NCI-H1092 treated with DMSO at 0.1 percent for 48 hours (cell line): ENCODE results near the gene FXR1.
"Not testable (repeated sequence)": the region's sequence is repeated elsewhere in the genome, so short reads cannot be mapped to it uniquely, and the experiment has no call there.

ENCODE experiments used
- DNase-seq: peaks from one replicate; lab custom pipeline; 2025; lab: John Stamatoyannopoulos, UW

Gene FXR1

GRCh38 chr3:180934638-180935037 is 22.2 kb downstream of the FXR1 start:
- DNase-seq, result no peak

- DNase-seq, result no peak
Observed at GRCh38 chr3:180940826-180941225, 28.4 kb downstream of the FXR1 start.

DNA sequence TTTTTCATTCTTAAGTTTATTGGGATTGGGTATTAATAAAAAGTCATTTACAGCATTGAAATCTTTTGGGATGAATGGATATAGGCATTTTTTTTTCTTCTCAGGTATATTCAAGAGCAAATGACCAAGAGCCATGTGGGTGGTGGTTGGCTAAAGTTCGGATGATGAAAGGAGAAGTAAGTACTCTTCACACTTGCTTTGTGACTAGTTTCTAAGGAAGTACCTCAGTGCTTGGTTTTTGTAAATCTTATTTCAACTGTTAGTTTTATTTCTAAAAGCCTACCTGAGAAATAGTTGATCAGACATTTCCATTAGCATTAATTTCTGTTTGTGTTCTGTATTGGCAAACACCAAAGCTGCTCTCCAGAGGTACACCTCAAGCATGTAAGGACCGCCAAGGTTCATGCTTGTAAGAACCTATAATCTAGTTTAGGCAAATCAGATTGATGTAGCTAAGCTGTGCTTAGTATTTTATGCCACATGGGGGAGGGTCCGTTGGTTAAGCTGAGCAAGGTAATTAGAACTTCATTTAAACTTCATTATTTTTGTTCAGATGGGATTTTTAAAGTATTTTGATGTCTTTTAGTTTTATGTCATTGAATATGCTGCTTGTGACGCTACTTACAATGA is 35.4 kb downstream of the FXR1 start:
- DNase-seq, result no peak

DNA sequence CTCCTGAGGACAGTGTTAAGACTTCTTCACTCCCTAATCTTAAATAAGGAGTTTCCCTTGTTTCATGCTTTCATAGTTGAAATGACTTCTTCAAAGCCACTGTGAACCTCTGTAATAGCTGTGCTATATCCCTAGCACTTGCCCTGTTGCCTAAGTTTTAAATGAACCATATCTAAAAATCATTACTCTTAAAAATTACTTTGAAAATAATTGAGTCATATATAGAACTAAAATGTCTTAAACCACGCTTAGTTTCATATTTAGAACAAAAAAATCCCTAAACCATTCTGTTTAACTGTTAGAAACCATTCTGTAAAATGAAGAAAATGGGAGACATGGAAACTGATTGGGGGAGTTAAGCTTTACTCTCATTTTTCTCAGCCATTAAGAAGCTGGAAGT is 47.2 kb downstream of the FXR1 start:
- no peak for DNase-seq

DNA sequence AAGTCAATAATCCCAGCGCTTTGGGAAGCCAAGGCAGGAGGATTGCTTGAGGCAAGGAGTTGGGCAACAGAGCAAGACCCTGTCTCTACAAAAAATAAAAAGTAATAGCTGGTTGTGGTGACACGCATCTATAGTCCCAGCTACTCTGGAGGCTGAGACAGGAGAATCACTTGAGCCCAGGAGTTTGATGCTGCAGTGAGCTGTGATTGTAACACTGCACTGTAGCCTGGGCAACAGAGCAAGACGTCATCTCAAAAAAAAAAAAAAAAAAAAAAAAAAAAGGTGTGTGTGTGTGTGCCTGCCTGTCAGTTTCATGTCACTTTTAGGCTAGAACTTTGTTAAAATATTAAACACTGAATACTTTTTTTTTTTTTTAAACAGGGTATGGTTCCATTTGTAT is 48.6 kb downstream of the FXR1 start:
- DNase-seq, result no peak

DNA sequence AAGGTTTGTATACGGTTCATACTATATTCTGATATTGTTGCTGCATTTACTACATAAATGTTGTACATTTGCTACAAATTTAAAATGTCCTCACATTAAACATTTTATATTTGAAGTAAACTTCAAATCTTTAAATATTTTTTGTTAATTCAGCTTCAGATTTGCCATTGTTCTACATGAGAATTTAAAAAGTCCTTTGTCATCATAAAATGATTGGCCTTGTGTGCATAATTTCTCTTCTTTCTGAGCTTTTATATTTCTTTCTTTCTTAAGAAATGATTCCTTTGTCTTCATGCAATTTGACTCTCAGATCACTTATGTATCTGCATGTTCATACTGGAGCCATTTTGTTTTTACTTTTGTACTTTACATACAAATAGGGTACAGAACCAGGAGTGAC is 49.1 kb downstream of the FXR1 start:
- no peak for DNase-seq

DNA sequence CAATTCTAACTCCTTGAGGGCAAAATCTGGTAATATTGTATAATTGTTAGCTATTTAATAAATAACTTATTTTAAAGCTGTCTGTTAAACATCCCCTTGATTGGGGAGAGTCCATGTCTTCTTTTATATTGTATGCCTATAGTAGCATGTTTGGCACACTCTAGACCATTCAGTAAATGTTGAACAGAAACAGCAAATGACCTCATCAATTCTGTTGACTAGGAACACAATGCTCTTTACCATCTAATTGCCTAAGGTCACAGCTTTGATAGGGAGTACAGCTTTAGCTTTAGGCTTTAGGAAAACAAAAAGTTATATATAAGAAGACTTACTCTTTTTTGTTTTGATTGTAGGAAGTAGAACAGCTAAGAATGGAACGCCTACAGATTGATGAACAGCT is 50.1 kb downstream of the FXR1 start:
- DNase-seq, result no peak

DNA sequence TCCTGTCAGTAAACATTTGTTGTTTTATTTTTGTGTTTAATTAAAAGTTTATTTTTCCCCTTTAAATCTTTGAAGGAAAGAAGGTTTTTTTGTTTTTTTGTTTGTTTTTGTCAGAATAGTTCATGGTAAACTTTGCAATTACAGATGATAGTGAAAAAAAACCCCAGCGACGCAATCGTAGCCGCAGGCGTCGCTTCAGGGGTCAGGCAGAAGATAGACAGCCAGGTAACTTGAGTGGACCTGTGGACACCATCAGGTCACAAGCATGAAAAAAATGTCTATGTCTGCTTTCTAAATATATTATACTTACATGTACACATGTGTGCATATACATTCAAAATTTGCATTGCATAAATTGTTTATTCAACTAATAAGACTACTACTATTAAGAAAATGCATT is 58.5 kb downstream of the FXR1 start:
- DNase-seq, result no peak

DNA sequence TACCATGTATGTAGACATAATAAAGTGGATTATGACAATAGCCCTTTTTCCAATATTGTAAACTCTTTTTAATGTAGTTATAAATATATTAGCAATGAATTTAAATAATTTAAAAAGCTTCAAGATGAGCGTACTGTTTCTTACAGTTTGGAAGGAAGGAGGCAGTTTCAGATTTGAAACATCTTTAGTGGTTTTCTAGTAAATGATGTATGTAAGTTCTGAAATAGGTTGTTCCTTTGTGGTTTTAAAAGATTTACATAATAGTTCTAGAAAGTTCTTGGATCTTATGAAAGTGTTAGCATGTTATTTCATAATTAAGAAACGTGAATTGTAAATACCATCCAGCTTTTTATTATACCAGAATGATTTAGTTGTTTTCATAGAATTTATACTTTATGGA is 61.1 kb downstream of the FXR1 start:
- DNase-seq, result no peak

DNA sequence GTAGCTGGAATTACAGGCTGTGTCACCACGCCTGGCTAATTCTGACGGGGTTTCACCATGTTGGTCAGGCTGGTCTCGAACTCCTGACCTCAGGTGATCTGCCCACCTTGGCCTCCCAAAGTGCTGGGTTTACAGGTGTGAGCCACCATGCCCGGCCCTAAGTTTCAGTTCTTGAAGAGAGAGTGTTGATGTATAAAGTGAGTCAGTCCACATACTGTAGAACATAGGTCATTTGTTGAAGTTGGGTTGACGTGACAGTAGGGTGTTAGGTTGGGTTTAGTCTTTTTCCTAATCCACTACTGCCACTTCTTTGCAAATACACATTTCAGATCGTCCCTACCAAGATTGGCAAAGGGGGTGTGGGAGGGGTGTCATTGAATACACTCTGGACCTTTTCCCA is 61.8 kb downstream of the FXR1 start:
- no peak for DNase-seq

- DNase-seq, result no peak
Observed at GRCh38 chr3:180977498-180977897, 65.0 kb downstream of the FXR1 start.

DNA sequence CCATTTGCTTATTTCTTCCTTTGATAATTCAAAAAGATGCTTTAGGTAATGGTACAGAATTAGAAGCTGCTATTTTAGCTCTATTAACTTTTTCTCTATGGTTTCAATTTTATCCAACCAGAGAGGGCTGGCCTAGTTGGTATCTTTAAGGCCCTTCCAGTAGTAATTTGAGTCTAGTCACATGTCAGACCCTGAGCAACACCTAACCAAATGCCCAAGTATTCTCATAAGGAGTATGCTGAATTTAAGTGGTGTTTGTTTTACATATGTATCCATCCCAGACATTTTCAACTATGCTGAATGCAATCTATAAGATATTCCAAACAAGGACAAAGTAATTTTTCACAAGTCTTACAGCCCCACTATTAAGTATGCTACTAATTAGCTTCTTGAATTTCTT is 67.5 kb downstream of the FXR1 start:
- DNase-seq, result no peak

GRCh38 chr3:180980611-180981010 is 68.1 kb downstream of the FXR1 start:
- no peak for DNase-seq

GRCh38 chr3:180981912-180982311 is 69.4 kb downstream of the FXR1 start:
- DNase-seq, result no peak

- DNase-seq, result no peak
Observed at GRCh38 chr3:180983136-180983535, 70.7 kb downstream of the FXR1 start.

- not testable (repeated sequence) for DNase-seq
Observed at GRCh38 chr3:180986366-180986765, 73.9 kb downstream of the FXR1 start.

- DNase-seq, result no peak
Observed at GRCh38 chr3:180987344-180987743, 74.9 kb downstream of the FXR1 start.

- DNase-seq, result peak; percentile 97
Observed at GRCh38 chr3:180989291-180990163, 77.1 kb downstream of the FXR1 start, which contains the start of gene DNAJC19. DNAJC19 (minus strand) TSS chr3:180989736; CDS start chr3:180989602, 134 bp downstream.

DNA sequence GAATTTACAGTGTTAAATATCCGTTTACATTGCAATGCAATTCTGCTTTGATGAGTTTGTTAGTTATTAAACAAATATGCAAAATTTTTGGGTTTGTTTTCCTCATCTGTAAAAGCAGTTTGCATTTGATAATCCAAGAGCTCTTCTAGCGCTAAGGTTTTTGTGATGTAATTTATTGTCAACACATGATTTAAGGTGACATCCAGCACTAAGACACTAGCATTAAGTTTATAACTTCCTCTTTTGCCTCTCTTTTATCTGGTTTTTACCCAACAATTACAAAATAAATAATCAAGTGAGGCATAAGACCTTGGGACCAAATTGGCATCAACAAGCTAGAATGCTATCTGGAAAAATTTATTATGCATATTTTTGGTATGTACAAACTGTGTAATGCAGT is 78.0 kb downstream of the FXR1 start:
- DNase-seq, result no peak

DNA sequence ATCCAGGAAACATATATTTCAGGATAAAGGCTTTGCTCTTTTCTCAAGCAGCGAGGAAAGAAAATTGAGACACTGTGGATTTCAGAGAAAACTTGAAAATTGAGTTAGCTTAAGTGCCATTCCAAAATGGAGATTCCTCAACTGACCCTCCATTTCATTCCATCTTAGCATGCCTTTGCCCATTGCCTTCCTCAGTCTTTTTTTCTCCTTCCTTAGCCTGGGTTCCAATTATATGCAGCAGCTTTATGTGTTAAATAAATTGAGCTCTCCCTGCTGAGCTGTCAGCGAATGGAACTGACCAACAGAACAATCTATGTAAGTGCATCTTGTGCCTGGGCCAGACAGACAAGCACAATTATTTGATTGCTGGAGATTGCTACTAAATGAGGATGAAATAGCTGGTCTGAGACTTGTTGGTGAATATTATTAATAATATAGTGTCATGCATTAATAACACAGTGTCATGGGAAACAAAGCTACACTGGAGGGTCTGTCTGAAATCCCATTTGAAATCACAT is 84.0 kb downstream of the FXR1 start:
- DNase-seq, result no peak

DNA sequence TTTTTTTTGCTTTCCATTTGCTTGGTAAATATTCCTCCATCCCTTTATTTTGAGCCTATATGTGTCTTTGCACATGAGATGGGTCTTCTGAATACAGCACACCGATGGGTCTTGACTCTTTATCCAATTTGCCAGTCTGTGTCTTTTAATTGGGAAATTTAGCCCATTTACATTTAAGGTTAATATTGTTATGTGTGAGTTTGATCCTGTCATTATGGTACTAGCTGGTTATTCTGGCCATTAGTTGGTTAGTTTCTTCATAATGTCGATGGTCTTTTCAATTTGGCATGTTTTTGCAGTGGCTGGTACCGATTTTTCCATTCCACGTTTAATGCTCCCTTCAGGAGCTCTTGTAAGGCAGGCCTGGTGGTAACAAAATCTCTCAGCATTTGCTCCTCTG is 89.9 kb downstream of the FXR1 start:
- not testable (repeated sequence) for DNase-seq

GRCh38 chr3:181003469-181003868 is 91.0 kb downstream of the FXR1 start:
- DNase-seq, result not testable (repeated sequence)

DNA sequence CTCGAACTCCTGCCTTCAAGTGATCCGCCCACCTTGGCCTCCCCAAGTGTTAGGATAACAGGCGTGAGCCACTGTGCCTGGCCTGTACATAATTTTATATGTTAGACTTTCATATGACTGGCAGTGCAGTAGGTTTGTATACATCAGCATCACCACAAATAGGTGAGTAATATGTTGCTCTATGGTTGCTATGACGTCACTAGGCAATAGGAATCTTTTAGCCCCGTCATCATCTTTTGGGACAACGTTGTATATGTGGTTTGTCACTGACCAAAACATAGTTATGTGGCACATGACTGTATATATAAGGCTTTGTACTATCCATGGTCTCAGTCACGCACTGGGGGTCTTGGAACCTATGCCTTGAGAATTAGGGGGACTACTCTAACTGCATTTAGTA is 94.1 kb downstream of the FXR1 start:
- DNase-seq, result no peak
